Measurements from ENCODE around the gene MBNL1.

DNA sequence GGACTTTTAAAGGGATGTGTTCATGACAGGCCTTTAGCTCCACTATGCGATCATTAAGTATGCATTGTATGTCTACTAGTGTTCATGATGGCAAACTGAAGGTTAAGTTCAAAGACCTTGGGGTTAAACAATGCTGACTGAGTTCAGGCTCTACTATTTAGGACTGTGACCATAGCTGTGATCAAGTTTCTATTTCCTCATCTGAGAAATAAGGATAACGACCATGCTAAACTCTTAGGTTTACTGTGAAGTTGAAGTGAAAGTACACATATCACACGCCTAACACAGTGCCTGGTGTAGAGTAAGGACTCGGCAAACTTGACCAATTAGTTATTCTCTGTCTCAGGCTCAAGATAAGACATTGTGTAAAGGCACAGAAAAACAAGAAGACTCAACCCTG lies 243.2 kb downstream of the MBNL1 start:
- no peak for TF ChIP-seq POLR2A (IDR thresholded peaks at IDR 0.05)
- TF ChIP-seq, protein P1, sequence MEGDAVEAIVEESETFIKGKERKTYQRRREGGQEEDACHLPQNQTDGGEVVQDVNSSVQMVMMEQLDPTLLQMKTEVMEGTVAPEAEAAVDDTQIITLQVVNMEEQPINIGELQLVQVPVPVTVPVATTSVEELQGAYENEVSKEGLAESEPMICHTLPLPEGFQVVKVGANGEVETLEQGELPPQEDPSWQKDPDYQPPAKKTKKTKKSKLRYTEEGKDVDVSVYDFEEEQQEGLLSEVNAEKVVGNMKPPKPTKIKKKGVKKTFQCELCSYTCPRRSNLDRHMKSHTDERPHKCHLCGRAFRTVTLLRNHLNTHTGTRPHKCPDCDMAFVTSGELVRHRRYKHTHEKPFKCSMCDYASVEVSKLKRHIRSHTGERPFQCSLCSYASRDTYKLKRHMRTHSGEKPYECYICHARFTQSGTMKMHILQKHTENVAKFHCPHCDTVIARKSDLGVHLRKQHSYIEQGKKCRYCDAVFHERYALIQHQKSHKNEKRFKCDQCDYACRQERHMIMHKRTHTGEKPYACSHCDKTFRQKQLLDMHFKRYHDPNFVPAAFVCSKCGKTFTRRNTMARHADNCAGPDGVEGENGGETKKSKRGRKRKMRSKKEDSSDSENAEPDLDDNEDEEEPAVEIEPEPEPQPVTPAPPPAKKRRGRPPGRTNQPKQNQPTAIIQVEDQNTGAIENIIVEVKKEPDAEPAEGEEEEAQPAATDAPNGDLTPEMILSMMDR (IDR thresholded peaks at IDR 0.05), result no peak

All from testis (tissue), 2 donors.